AG04449 (cell line): ENCODE measurements around the gene ZNF407.

Experiments
- CTCF ChIA-PET: fragments of 350-600 bp; formaldehyde crosslinking; extraction: SDS; loops from one replicate; lab custom pipeline; 2021; ENCODE audit warnings: antibody characterized with exemption; lab: Yijun Ruan, JAX
- POLR2A ChIA-PET: fragments of 400-600, 350-600 bp; formaldehyde crosslinking; extraction: SDS; loops from one replicate; lab custom pipeline; 2020; ENCODE audit warnings: antibody characterized with exemption, inconsistent platforms; lab: Yijun Ruan, JAX
- DNase-seq: peaks from one replicate; pipeline ENCODE4 v3.0.0-alpha.2; 2010; ENCODE audit warnings: low read depth, low spot score
- H3K4me3 ChIP-seq: 2 replicates; pipeline ENCODE4 v1.5.1; 2011; ENCODE audit warnings: low read depth, mild to moderate bottlenecking, control low read depth, low read length
- TF ChIP-seq, protein P1 (sequence below): IDR thresholded peaks from one replicate; pipeline ENCODE4 v1.5.1; 2011; ENCODE audit warnings: mild to moderate bottlenecking, moderate library complexity, low read length, control low read depth, inconsistent platforms; ENCODE audit not compliant: insufficient read depth; ENCODE audit errors: missing control alignments

ZNF407 gene

DNA sequence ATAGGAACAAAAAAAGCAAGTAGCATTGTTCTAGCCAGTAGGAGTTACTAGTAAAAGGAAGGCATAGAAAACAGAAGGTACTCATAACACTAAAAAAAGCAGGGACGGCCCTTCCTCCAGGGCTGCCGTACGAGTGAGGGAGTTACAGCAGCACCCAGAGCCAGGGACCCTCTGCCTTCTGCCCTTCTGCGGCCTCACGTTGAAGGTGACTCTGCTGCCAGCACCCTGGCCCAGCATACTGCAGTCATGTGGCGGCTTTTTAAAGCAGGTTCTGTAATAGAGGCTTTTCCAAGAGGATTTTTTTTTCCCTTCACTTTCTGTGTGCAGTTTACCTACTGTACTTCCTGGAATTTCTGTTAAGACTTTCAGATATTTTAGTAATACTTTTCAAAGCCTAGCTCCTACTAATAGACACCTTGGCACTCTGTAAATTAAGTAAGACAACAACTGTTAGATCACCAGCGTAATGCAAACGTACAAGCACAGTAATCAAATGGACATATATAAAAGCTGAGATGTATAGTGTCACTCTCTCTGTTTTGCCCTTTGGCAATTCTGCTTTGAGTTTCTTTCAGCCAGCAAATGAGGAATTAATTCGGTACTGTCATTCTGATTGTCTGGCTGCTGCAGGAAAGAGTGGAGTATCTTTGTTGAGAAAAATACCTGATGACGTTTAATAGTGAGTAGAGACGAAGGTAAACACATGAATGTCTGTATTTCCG, 449.7 kb downstream of the ZNF407 start:
- TF ChIP-seq, protein P1, sequence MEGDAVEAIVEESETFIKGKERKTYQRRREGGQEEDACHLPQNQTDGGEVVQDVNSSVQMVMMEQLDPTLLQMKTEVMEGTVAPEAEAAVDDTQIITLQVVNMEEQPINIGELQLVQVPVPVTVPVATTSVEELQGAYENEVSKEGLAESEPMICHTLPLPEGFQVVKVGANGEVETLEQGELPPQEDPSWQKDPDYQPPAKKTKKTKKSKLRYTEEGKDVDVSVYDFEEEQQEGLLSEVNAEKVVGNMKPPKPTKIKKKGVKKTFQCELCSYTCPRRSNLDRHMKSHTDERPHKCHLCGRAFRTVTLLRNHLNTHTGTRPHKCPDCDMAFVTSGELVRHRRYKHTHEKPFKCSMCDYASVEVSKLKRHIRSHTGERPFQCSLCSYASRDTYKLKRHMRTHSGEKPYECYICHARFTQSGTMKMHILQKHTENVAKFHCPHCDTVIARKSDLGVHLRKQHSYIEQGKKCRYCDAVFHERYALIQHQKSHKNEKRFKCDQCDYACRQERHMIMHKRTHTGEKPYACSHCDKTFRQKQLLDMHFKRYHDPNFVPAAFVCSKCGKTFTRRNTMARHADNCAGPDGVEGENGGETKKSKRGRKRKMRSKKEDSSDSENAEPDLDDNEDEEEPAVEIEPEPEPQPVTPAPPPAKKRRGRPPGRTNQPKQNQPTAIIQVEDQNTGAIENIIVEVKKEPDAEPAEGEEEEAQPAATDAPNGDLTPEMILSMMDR = no peak
- no peak overlapping the region for H3K4me3 ChIP-seq
- ChIA-PET POLR2A (no interaction called here), CTCF (no interaction called here)
- no peak for DNase-seq

DNA sequence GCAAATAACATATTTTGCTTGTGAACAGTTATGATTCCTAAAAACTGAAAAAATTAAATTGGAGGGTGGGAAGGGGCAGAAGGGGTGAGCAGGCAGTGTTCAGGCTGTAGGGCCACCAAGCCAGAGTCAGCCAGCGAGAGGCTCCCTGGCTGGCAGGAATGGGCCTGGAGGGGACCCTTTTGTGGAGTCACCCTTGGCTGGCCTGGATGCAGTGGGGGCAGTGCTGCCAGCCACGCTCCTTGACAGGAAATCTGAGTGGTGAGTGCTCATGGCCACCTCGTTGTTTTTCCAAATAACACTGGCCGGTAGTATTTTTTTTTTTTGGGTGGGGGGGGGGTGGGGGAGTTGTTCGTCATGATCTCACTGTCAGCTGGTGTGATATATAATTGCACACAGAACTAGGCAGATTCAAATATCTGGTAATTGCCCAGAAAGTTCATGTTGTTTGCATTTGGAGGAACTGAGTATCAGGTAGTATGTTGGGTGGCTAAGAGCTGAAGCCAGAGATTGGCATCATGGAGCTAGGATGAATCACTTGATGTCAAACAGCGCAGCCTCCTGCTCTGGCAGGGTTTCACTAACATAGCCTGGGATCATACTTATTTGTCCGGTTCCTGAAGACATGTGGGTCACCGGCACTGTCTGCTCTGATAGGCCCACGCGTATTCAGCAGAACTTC, 451.2 kb downstream of the ZNF407 start:
- POLR2A ChIA-PET = no interaction called here
- TF ChIP-seq, protein P1 = no peak
- no peak for DNase-seq
- CTCF ChIA-PET = interaction anchor here (2.4 kb wide), 1 partner anchor 8 kb away, joined by 16 read pairs; no protein-coding TSS in a partner anchor
- no peak overlapping the region for H3K4me3 ChIP-seq

DNA sequence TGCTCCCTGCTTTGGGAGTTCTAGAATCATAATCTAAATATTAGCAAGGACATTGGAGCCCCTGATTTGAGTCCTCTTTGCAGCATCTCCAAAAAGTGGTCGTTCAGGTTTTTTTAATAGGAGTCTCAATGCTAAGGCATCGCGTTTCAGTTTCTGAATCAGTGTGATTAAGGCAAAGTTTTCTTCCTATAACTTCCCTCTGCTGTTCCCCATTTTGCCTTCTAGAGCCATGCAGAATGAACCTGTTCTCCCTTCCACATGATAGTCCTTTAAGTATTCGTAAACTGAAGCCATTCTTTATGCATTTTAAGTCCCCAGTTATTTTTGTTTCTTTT, 451.8 kb downstream of the ZNF407 start:
- TF ChIP-seq, protein P1 = no peak
- DNase-seq = no peak
- no peak overlapping the region for H3K4me3 ChIP-seq
- CTCF ChIA-PET = interaction anchor here (2.4 kb wide), 1 partner anchor 8 kb away, joined by 16 read pairs; no protein-coding TSS in a partner anchor
- POLR2A ChIA-PET = no interaction called here

DNA sequence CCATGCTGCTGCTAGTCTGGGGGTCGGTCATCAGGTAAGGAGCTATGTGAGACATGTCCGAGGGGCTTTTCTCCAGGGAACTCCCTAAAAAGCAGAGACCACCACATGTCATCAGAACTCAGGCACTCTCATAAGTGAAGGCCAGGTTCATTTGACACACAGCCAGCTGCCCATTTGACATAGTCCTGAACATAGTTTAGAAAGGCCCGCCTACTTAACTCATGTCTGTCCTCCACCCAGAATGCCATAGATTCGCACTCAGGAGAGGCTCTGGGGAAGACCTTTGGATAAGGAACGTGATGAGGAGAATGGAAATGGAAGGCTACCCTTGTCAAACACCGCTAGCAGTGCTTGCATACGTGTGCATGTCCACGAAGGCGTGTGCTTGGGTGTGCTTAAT, 454.1 kb downstream of the ZNF407 start:
- ChIA-PET CTCF (interaction anchor here (1.1 to 2.4 kb wide), 3 partner anchors 10 to 12 kb away, joined by 3 to 16 read pairs (median 3); no protein-coding TSS in a partner anchor), POLR2A (no interaction called here)
- no peak for DNase-seq
- TF ChIP-seq, protein P1 = no peak
- H3K4me3 ChIP-seq = no peak overlapping the region

DNA sequence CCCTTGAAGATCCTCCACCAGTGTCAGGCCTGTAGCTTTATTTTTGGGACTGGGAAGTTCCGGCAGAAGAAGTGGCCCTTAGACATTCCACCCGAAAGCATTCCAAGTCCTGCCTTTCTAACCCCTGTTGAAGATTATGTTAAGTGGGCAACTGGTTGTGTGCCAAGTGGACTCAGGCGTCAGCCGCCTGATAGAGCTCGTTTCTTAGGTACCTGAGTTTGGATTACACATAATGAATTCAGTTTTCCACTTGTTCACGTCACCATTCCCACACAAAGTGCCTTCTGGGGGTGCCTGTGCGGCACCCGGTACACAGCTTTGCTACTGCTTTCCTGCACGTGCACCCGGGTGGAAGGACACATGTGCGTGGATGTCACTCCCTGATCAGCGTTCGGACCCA, 454.8 kb downstream of the ZNF407 start:
- no peak overlapping the region for H3K4me3 ChIP-seq
- CTCF ChIA-PET = interaction anchor here (1.1 to 1.2 kb wide), 2 partner anchors 11 to 13 kb away, joined by 3 read pairs; no protein-coding TSS in a partner anchor
- POLR2A ChIA-PET = no interaction called here
- DNase-seq = no peak
- TF ChIP-seq, protein P1 = no peak

DNA sequence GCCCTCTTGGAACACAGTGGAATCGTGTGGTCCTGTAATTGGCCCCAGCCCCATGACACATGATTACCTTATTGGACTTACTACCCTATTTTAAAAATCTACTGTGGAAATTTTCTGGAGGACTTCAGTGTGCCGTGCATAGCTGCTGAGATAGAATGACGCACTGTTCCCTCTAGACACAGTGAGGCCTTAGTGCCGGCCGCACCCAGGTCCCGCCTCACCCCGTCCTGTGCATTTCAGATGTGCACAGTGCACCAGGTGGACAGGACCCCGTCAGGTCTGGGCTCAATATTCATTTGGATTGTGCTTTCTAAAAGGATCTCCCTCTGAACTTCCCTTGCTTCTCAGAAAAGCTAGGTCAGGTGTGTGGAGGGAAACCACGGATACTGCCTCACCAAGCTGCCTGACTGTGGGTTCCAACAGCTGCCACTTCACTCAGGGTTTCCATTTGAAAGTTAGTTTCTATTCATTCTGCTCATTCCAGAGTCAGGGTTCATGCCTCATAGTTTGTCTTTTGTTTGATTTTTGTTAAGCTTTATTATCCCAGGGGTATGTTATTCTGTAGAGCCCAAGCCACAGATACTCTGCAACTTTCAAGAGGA, 455.5 kb downstream of the ZNF407 start:
- no peak for DNase-seq
- ChIA-PET CTCF (interaction anchor here (0.9 to 1.2 kb wide), 4 partner anchors 12 to 399 kb away, joined by 3 read pairs; no protein-coding TSS in a partner anchor), POLR2A (no interaction called here)
- H3K4me3 ChIP-seq = no peak overlapping the region
- TF ChIP-seq, protein P1 = no peak
